GM12878 (cell line): ENCODE data around the gene EWSR1. TPM values are rescaled to one million over a fixed set of nuclear protein-coding genes. Genes with fewer than 3 reads are reported as not detected.

Experiments
- BCLAF1 ChIP-seq: fragments of 450-650 bp; IDR thresholded peaks from 2 replicates; pipeline ENCODE4 v1.6.1; 2017; ENCODE audit warnings: antibody characterized with exemption, mild to moderate bottlenecking, moderate library complexity
- CEBPB ChIP-seq, 2 experiments: fragments of 150-350 bp in 1 of 2; IDR thresholded peaks; 2 replicates each; pipeline ENCODE4 v1.6.1; 2012 to 2014; ENCODE audit warnings: low read depth in 2 of 2, low read length in 2 of 2, borderline replicate concordance in 1 of 2, inconsistent platforms in 1 of 2
- CTCF ChIP-seq, 3 experiments: IDR thresholded peaks in 2 of 3; conservative IDR thresholded peaks in 1 of 3; 2 replicates each; pipeline ENCODE4 v1.5.1; 2011; ENCODE audit warnings: low read depth in 3 of 3, low read length in 3 of 3, mild to moderate bottlenecking in 3 of 3, control low read depth in 2 of 3, moderate library complexity in 2 of 3, inconsistent platforms in 1 of 3, mixed read lengths in 1 of 3; ENCODE audit not compliant: control insufficient read depth in 2 of 3, insufficient read depth in 1 of 3; ENCODE audit errors: extremely low read depth in 1 of 3
- FOXM1 ChIP-seq: IDR thresholded peaks from 2 replicates; pipeline ENCODE4 v1.6.1; 2012; ENCODE audit warnings: low read depth, mild to moderate bottlenecking, inconsistent platforms, low read length, moderate library complexity
- PRDM15 ChIP-seq: fragments of 450-650 bp; formaldehyde crosslinking; IDR thresholded peaks from 2 replicates; pipeline ENCODE4 v1.4.0; 2020; ENCODE audit warnings: mild to moderate bottlenecking, moderate library complexity
- SUZ12 ChIP-seq: fragments of 200-600 bp; sonication (generic); IDR thresholded peaks from one replicate; pipeline ENCODE4 v1.6.1; 2018; ENCODE audit warnings: antibody characterized with exemption, mild to moderate bottlenecking; ENCODE audit not compliant: unreplicated experiment
- polyA plus RNA-seq, 11 experiments: library from polyadenylated mRNA; depleted of rRNA in 4 of 11; unstranded in 6 of 11; stranded (reverse) in 5 of 11; fragments of >200 nt; fragmentation: Nextera tagmentation in 4 of 11; fragmentation: Illumina TruSeq in 1 of 11; extraction: Ambion mirVana in 4 of 11; extraction: Trizol in 1 of 11; gene quantifications; 1 replicate in 1 of 11; 2 replicates in 10 of 11; pipeline versions ENCODE4 v1.2.1 to v1.2.3, GENCODE V29; 2011 to 2016; ENCODE audit warnings: inconsistent platforms in 2 of 11, missing spikeins in 2 of 11, low read depth in 1 of 11
- total RNA-seq, 4 experiments: library from RNA; depleted of rRNA in 3 of 4; stranded (reverse); fragments of >200 nt in 3 of 4; fragmentation: Illumina TruSeq in 1 of 4; extraction: Trizol in 1 of 4; gene quantifications; 2 replicates each; pipeline versions ENCODE4 v1.2.1 to v1.2.3, GENCODE V29; 2013 to 2021

Gene EWSR1
- total and polyA plus RNA-seq, 10 of the 15 experiments (the other 5 are each of a cell fraction or from before 2014, with no cell fraction given) = 130 to 480 (median 356) TPM

- TF ChIP-seq SUZ12 (no peak), BCLAF1 (no peak), PRDM15 (no peak), FOXM1 (no peak), CTCF (IDR thresholded peaks at IDR 0.05 in 2 of 3, conservative IDR thresholded peaks at IDR 0.05 in 1 of 3; ENCODE audit: control insufficient read depth in 2 of 3, extremely low read depth in 1 of 3, insufficient read depth in 1 of 3, low read depth in 3 of 3, low read length in 3 of 3) (no peak), CEBPB (IDR thresholded peaks at IDR 0.05; ENCODE audit: borderline replicate concordance in 1 of 2, low read depth in 2 of 2, low read length in 2 of 2) (no peak)
Observed at GRCh38 chr22:29348041-29348440, 80.0 kb downstream of the EWSR1 start (continued).
